HG02678 (cell line): ENCODE data around the gene SETBP1.

Experiments
- ATAC-seq: cut with Tn5 transposase; IDR thresholded peaks from one replicate; pipeline ENCODE4 v1.9.1; 2021; ENCODE audit warnings: mild to moderate bottlenecking, moderate library complexity; ENCODE audit not compliant: unreplicated experiment

SETBP1 gene

GRCh38 chr18:44754567-44754966, 73.9 kb downstream of the SETBP1 start:
- ATAC-seq = no peak

DNA sequence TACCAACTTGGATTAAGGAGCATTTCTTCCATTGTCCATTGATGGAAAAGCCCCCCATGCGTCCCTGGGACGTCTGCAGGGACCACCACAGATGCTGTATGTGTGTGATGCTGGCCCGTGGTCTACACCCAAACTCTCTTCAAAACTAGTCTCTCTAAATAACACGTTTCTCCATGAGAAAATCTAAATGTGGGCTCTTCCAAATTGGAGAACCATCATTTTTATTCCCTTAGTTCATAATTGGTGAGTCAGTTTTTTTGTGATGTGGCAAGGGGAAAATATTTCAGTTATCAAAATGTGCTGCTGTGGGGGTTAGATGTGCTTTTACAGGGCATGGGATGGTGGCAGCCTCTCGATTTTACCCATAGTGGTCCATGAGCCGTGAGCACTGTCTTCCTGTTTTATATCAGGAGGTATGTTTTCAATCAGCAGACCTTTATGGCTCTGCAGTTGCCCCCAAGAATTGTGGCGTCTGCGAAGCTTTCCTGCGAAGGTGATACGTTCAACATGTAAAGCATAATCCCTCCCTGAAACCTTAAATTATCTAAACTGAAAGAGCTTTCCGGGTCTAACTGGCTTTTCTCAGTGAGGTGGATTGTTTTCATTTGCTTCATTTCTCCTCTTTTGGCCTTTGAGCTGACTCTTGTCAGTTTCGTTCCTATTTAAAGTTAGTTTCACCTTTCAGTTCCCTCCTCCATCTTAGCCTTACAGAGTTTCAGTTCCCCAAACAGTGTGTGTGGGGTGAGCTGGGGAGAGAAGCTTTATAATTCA, 78.4 kb downstream of the SETBP1 start:
- ATAC-seq = peak; percentile 94

DNA sequence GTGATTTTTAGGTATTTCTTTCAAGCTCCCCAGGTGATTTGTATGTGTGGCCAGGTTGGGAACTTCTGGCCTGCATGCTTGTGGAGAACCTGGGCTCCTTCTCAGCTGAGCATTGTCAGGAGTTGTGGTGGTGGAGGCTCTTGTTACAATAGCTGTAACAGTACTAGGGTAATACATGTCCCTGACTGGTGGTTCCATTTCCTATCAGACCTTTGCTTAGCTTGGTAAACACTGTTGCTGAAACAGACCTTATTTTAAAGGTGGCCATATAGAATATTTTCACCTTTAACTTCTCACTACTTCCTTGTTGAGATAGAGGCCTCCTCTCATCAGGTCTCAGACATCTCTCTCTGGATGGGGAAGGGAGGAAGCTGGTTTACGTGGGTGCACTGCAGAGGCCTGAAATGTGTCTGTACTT, 79.2 kb downstream of the SETBP1 start:
- ATAC-seq = peak; percentile 44

GRCh38 chr18:44761812-44762211, 81.1 kb downstream of the SETBP1 start:
- no peak for ATAC-seq

DNA sequence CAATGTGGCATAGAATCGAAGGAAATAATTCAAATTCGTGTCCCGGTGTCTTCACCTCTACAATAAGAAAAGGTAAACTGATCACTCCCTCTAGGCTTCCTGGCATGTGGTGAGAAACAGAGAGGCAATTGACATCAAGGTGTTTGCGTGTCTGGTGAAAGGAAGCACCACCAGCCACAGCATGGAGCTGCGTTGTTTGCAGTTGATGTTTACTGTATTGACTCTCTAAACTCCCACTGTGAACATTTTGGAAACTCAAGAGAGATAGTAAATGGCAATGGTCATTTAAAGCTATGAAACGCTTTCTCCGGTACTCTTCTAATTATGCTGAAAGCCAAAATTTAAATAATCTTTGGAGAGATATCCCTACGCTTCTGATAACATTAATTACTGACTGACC, 82.6 kb downstream of the SETBP1 start:
- no peak for ATAC-seq

DNA sequence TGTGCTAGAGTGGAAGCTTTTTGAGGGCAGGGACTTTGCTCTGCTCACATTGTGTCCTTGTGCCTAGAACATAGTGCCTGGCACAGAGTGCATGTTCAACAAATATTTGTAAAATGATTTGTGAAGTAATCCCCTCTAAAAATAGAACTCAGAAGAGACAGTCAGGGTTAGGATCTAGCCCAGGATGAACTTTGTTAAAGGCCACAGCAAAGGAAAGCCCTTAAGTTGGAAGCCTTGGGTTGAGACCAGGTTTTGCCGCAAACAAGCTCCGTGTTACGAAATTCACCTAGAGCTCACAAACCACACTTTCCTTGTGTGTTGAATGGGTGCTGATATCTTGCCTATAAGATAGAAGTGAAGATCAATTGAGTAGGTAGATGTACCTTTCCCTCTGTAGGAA, 84.2 kb downstream of the SETBP1 start:
- no peak for ATAC-seq

DNA sequence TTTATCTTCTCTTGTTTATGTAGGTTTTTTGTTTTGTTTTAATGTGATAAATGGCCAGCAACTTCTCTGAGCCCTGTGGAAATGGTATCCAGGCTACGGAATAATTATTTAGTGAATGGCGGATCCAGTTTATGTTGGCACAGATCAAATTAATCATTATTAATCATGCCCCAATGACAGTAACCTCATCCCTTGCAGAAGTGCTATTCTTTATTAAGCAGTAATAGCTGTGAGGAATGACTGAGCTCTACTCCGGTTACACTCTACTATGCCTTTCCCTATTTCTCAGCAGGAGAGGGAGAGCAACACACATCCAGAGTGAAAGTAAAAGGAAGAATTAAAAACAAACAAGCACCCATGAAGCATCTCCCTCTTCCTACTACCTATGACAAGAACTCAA, 84.8 kb downstream of the SETBP1 start:
- no peak for ATAC-seq

- ATAC-seq = no peak
These were observed 85.8 kb downstream of the SETBP1 start for GRCh38 chr18:44766450-44766849.

- no peak for ATAC-seq
These were observed 87.1 kb downstream of the SETBP1 start for GRCh38 chr18:44767807-44768206.

DNA sequence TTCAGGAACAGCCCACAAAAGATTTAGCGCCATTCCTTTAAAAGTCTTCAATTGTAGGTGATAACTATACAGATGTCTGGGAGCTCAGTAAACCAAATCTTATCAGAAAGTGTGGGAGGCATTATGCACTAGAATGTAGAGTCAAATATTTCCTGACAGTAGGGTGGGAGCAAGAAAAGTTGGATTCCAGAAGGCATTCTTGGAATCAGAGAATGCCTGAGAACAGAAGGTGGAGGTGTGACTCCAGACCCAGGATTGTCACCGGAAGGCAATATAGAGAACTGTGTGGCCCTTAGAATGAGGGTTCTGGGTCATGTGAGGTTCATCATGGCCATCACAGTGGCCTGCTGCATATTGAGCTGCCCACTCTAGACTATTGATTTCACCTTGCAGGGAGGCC, 90.0 kb downstream of the SETBP1 start:
- no peak for ATAC-seq

DNA sequence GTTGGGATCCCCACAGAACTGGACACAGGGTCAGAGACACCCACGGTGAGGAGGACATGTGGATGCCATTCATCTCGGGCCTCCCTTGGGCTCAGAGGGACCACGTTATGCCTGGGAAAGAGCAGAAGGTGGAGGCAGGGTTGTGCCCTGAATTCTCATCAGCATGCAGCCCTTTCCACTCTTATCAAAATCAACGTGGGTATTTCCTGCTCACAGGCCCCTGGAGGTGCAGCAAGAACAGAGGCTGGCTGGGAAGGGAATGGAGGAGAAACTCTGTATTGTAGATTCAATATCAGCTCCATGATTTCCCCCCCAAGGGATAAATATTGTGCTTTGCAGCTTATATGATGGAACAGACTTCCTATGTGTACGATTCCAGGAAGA, 90.9 kb downstream of the SETBP1 start:
- ATAC-seq = no peak

- no peak for ATAC-seq
These were observed 91.5 kb downstream of the SETBP1 start for GRCh38 chr18:44771956-44772917.

DNA sequence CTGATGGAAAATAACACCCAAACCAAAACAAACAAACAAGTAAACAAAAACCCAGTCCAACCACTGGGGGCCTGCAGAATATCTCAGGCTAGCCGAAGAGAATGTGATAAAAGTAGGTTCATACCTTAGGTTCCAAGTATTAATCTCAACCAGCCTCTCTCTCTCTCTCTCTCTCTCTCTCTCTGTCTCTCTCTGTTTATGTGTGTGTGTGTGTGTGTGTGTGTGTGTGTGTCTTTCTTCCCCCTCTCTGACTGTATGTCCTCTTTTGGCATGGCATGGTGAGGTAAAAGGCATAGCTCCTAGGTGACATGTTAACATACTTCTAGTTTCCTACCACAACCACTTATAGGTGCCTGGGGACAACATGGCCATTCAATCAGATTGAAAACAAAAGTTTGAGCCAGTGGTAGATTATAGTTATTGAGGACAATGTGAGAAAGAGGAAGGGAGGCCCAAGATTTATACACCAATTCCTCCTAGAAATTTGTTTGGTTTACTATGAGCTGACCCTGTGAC, 93.0 kb downstream of the SETBP1 start:
- no peak for ATAC-seq

DNA sequence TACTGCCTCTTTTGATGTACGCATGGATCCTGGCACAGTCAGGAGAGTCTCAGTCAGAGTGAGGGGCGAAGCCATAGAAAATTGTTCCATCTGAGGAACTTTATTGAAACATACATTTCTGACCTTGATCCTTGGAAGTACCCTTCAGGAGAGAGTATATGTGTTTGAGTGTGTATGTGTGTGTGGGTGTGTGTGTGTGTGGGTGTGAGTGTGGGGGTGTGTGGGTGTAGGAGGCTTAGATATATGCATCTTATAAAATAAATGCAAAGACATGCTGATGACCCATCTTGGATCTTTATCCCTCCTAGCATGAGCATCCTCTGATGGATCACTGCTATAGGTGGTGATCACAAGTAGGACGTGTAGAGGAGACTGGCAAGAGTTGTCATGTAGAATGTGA, 93.5 kb downstream of the SETBP1 start:
- ATAC-seq = no peak

GRCh38 chr18:44777457-44778192, 96.9 kb downstream of the SETBP1 start:
- ATAC-seq = no peak

DNA sequence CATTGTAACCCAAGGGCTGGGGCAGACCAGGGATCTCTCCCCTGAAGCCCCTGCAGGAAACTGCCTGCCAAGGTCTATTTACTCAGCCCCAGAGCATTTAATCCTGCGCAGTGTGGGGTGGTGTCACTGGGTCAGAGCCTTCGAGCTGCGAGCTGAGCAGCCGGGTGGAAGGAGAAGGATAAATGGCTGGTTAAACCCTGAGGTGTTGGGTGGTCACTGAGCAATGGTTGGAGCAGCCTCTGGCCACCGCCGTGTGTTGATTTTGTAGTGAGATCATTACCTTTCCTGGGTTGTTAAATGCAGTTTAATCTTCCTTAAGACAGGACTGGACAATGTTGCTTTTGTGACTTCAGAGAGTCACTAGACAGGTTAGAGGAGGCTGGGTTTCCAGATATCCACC, 98.1 kb downstream of the SETBP1 start:
- ATAC-seq = no peak

DNA sequence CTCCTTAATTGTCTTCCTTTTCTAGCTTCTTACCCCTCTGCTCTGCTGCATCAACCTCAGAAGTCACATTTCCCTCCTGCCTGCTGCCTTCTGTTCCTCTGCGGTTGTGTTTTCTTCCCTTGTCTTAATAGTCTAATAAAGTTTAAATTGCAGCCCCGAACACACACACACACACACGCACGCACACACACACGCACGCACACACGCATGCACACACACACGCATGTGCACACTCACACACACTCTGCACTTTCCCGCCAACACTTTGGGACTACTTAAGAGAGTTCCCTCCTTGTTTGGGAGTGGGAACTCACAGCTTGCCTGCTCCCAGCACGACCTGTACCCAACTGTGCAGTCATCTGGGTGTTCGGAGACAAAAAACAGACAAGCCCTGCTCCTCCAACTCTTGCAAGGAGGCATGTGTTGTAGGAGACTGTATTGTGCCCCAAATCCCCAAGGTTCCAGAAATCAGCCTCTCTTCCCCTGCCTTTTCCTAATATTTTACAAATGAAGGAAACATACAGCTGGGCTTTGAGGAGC, 99.1 kb downstream of the SETBP1 start:
- no peak for ATAC-seq

DNA sequence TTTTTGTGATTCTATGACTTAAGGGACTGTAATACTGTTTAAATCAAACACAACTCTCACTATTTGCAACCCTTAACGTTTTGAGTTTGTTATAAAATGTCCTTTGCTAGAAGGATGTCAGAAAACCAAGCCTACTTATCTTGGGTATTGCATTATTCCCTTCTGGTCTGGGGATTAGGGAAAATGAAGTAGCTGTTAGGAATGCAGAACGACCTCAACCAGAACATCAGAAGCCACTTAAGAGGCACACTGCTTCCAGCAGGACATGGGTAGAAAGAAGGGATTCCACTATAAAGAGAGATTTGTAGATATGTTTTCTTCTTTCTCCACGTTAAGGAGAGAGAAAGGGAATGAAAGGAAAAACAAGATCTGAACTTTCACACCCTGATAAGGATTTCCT, 101.2 kb downstream of the SETBP1 start:
- no peak for ATAC-seq

DNA sequence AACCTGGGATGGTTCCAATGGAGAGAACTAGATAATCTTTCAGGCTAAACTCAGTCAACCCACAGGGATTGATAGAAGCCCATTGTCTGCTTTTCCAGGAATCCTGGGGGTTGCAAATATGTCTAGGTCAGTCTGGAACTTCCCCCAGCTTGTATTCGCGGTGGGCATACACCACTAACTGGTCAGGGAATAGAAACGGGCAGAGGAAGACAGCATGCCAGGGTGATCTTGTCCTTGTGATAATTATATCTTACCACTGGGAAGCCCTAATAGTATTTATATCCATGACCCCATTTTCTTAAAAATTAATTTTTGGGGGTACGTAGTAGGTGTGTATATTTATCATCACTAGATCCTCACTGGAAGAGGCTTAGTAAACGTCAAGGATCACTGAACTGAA, 101.9 kb downstream of the SETBP1 start:
- ATAC-seq = no peak

DNA sequence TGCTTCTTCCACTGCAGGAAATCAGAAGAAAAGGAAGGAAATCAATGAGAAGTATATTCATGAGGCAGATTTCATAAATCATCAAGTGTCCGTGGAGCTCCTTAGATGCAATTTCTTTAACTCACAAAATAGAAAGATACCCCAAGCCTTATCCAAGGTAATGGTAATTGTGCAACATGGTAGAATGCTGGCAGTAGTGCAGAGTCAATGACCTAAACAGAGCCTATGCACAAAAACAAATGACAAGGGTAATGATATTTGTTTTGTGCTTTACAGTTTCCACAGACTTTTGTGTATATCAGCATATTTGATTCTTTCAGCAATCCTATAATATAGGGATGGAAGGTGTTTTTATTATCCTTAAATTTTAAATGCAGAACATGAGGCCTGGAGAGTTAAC, 102.7 kb downstream of the SETBP1 start:
- no peak for ATAC-seq

DNA sequence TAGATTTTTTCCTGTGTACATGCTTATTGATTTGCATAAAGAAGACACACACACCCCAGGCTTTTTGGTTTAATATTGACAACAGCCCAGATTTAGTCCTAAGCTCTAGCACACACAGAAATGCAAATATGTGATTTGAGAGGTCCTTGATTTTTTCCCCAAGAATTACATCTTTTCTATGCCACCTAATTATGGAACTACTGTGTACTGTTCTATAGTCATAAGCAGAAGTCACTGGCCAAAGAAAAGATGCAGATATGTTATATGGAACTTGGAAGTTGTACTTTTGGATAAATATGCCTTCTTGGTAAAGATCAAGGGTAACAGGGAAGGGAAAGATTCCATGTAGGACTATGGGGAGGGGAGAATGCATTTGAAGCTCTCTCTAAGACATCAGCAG, 105.6 kb downstream of the SETBP1 start:
- peak; percentile 22 for ATAC-seq
